MM.1S (cell line): ENCODE data around the gene PPP1R15A.
"Not testable (repeated sequence)": the region's sequence is repeated elsewhere in the genome, so short reads cannot be mapped to it uniquely, and the experiment has no call there.

ENCODE experiments used
- DNase-seq: peaks from one replicate; pipeline ENCODE4 v3.0.0-alpha.2; 2015
- H2AFZ ChIP-seq: fragments of 300-600 bp; sonication (generic); 2 replicates; pipeline ENCODE4 v1.6.0; 2016; ENCODE audit warnings: antibody characterized with exemption, low read length
- H3F3A ChIP-seq: fragments of 300-600 bp; sonication (generic); 2 replicates; pipeline ENCODE4 v1.6.1; 2016; ENCODE audit warnings: mild to moderate bottlenecking, antibody characterized with exemption, low read length, moderate library complexity, mixed read lengths; ENCODE audit not compliant: insufficient read depth
- H3K27ac ChIP-seq: fragments of 300-600 bp; sonication (generic); 2 replicates; pipeline ENCODE4 v1.5.1; 2016; ENCODE audit warnings: mild to moderate bottlenecking, low read length
- H3K27me3 ChIP-seq: fragments of 300-600 bp; sonication (generic); replicated peaks from 2 replicates; pipeline ENCODE4 v1.6.0; 2016; ENCODE audit warnings: low read length; ENCODE audit not compliant: insufficient read depth
- H3K36me3 ChIP-seq: fragments of 300-600 bp; sonication (generic); replicated peaks from 2 replicates; pipeline ENCODE4 v1.6.1; 2016; ENCODE audit warnings: mild to moderate bottlenecking, low read length, mixed read lengths; ENCODE audit not compliant: insufficient read depth
- H3K4me1 ChIP-seq: fragments of 300-600 bp; sonication (generic); 2 replicates; pipeline ENCODE4 v1.6.1; 2016; ENCODE audit warnings: low read length, mixed read lengths
- H3K4me2 ChIP-seq: fragments of 300-600 bp; sonication (generic); 2 replicates; pipeline ENCODE4 v1.6.0; 2016; ENCODE audit warnings: low read depth, low read length
- H3K4me3 ChIP-seq: fragments of 300-600 bp; sonication (generic); 2 replicates; pipeline ENCODE4 v1.5.1; 2016; ENCODE audit warnings: low read length, mixed read lengths
- H3K79me2 ChIP-seq: fragments of 300-600 bp; sonication (generic); 2 replicates; pipeline ENCODE4 v1.6.1; 2016; ENCODE audit warnings: mixed run types, low read length, mixed read lengths
- H3K9ac ChIP-seq: fragments of 300-600 bp; sonication (generic); 2 replicates; pipeline ENCODE4 v1.6.1; 2016; ENCODE audit warnings: low read length, mixed read lengths
- H3K9me2 ChIP-seq: fragments of 300-600 bp; sonication (generic); replicated peaks from 2 replicates; pipeline ENCODE4 v1.6.1; 2016; ENCODE audit warnings: mild to moderate bottlenecking, low read length, mixed read lengths; ENCODE audit not compliant: insufficient read depth
- H3K9me3 ChIP-seq: fragments of 300-600 bp; sonication (generic); replicated peaks from 2 replicates; pipeline ENCODE4 v1.6.1; 2016; ENCODE audit warnings: mild to moderate bottlenecking, low read length, mixed read lengths; ENCODE audit not compliant: insufficient read depth
- H4K20me1 ChIP-seq: fragments of 300-600 bp; sonication (generic); 2 replicates; pipeline ENCODE4 v1.6.1; 2016; ENCODE audit warnings: mild to moderate bottlenecking, low read length, moderate library complexity, mixed read lengths; ENCODE audit not compliant: insufficient read depth
- CTCF ChIP-seq: fragments of 300-600 bp; sonication (generic); IDR thresholded peaks from 2 replicates; pipeline ENCODE4 v1.5.1; 2016; ENCODE audit warnings: antibody characterized with exemption, low read length, mixed read lengths
- EZH2 ChIP-seq: fragments of 300-600 bp; sonication (generic); optimal IDR thresholded peaks from 2 replicates; pipeline ENCODE3; 2017; ENCODE audit warnings: low read depth, mild to moderate bottlenecking, antibody characterized with exemption, low read length, mixed read lengths
- EZH2phosphoT487 ChIP-seq: fragments of 300-600 bp; sonication (generic); IDR thresholded peaks from 2 replicates; pipeline ENCODE4 v1.6.1; 2018; ENCODE audit warnings: antibody characterized with exemption, low read length

The PPP1R15A gene

DNA sequence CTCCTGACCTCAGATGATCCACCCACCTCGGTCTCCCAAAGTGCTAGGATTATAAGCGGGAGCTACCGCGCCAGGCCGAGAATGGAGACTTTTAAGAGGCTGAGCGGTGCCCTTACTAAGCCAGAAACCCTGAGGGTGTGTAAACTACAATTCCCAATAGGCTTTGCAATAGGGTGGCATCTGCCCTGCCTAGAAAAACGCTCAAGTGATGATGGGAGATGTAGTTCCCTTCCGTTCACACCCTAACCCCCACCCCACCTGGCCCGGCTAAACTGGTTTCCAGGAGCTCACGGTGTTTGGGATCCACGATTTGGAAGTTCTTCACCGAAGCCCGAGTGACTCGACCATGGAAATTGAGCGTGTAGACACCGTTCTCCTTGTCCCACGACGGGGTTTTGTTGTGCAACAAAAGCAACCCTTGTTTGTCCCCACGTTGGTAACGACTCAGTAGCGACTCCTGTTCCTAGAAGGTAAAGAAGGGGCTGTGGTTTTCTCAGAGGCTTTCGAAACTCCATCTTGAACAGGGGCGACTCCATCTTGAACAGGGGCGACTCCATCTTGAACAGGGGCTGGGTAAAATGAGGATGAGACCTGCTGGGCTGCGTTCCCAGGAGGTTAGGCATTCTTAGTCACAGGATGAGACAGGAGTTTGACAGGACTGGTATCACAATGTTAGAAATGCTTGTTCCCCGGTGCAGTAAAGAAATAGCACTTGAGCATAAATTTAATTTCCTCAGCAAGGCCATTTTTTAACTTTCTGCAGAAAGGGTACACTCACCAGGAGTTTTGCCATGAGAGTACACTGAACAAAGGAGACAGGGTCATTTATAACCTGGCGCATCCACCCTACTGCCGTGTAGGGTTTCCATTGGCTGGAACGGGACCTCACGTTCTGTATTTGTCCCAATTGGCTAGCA lies 9.8 kb downstream of the PPP1R15A start:
- no peaks in the 10 kb centered on the region for H3K79me2 ChIP-seq
- H3K9me2 ChIP-seq = no peaks in the 10 kb centered on the region
- H3K27me3 ChIP-seq = no peaks in the 10 kb centered on the region
- H3K36me3 ChIP-seq = no peaks in the 10 kb centered on the region
- H3K9ac ChIP-seq = no peak overlapping the region
- no peaks in the 10 kb centered on the region for H4K20me1 ChIP-seq
- no peak overlapping the region for H3K4me2 ChIP-seq
- no peaks in the 10 kb centered on the region for H3F3A ChIP-seq
- no peak overlapping the region for H3K27ac ChIP-seq
- DNase-seq = peak; percentile 28
- no peaks in the 10 kb centered on the region for H3K9me3 ChIP-seq
- H3K4me3 ChIP-seq = no peak overlapping the region
- H3K4me1 ChIP-seq = no peaks in the 10 kb centered on the region
- H2AFZ ChIP-seq = no peak overlapping the region
- TF ChIP-seq EZH2 (no peak), CTCF (no peak), EZH2phosphoT487 (no peak)

GRCh38 chr19:48883726-48884125 lies 11.5 kb downstream of the PPP1R15A start:
- Histone ChIP-seq H3K4me3 (no peak overlapping the region), H2AFZ (no peak overlapping the region), H3K27me3 (no peaks in the 10 kb centered on the region), H3K79me2 (no peaks in the 10 kb centered on the region), H4K20me1 (no peaks in the 10 kb centered on the region), H3K9ac (no peak overlapping the region), H3K27ac (no peak overlapping the region), H3K9me2 (no peaks in the 10 kb centered on the region), H3F3A (no peaks in the 10 kb centered on the region), H3K9me3 (no peaks in the 10 kb centered on the region), H3K4me1 (no peaks in the 10 kb centered on the region), H3K4me2 (no peak overlapping the region), H3K36me3 (no peaks in the 10 kb centered on the region)
- no peak for DNase-seq
- TF ChIP-seq EZH2 (no peak), CTCF (no peak), EZH2phosphoT487 (no peak)

GRCh38 chr19:48887861-48888612 lies 15.8 kb downstream of the PPP1R15A start:
- Histone ChIP-seq H3K36me3 (no peaks in the 10 kb centered on the region), H3K4me2 (no peak overlapping the region), H4K20me1 (no peaks in the 10 kb centered on the region), H3K9me3 (no peaks in the 10 kb centered on the region), H3K79me2 (no peaks in the 10 kb centered on the region), H3K9me2 (no peaks in the 10 kb centered on the region), H3K27ac (no peak overlapping the region), H3K27me3 (no peaks in the 10 kb centered on the region), H3K4me1 (peaks cover 13% of the 10 kb centered on the region), H2AFZ (no peak overlapping the region), H3K9ac (no peak overlapping the region), H3F3A (0 out of 2 replicates have a peak, but pooled peaks cover 4% of the 10 kb centered on the region), H3K4me3 (no peak overlapping the region)
- no peak for TF ChIP-seq EZH2
- no peak for TF ChIP-seq EZH2phosphoT487
- no peak for TF ChIP-seq CTCF
- no peak for DNase-seq

- H3K9ac ChIP-seq, H3K27me3 ChIP-seq, H3K79me2 ChIP-seq, H3K27ac ChIP-seq, H3K9me2 ChIP-seq, H2AFZ ChIP-seq, H3F3A ChIP-seq, DNase-seq, H3K9me3 ChIP-seq, H3K36me3 ChIP-seq, H4K20me1 ChIP-seq, H3K4me2 ChIP-seq, H3K4me3 ChIP-seq: not testable (repeated sequence)
- peaks cover 13% of the 10 kb centered on the region for H3K4me1 ChIP-seq
Measured at GRCh38 chr19:48889496-48889895, 17.3 kb downstream of the PPP1R15A start.
